OCI-LY3 (cell line): Measurements from ENCODE around the gene CAPN15.

Experiments used
- H2AFZ ChIP-seq: fragments of 200-600, 300-600 bp; shearing (Covaris generic); 2 replicates; pipeline ENCODE4 v1.6.0; 2014; ENCODE audit warnings: antibody characterized with exemption, low read depth, low read length
- H3K27ac ChIP-seq: fragments of 200-600, 300-600 bp; sonication (generic); 2 replicates; pipeline ENCODE4 v1.5.1; 2014; ENCODE audit warnings: mild to moderate bottlenecking, low read length, moderate library complexity, mixed read lengths
- H3K27me3 ChIP-seq: fragments of 200-600, 300-600 bp; sonication (generic); 2 replicates; pipeline ENCODE4 v1.6.1; 2014; ENCODE audit warnings: low read depth, low read length, mixed read lengths
- H3K36me3 ChIP-seq: fragments of 200-600, 300-600 bp; sonication (generic); replicated peaks from 2 replicates; pipeline ENCODE3; 2014; ENCODE audit warnings: low read depth, low read length, mixed read lengths
- H3K4me1 ChIP-seq: fragments of 300-600, 200-600 bp; sonication (generic); 2 replicates; pipeline ENCODE4 v1.6.1; 2014; ENCODE audit warnings: low read length, mixed read lengths
- H3K4me2 ChIP-seq: fragments of 200-600, 300-600 bp; sonication (generic); 2 replicates; pipeline ENCODE4 v1.6.1; 2014; ENCODE audit warnings: low read length, mixed read lengths
- H3K4me3 ChIP-seq: fragments of 300-600, 200-600 bp; sonication (generic); 2 replicates; pipeline ENCODE4 v1.5.1; 2014; ENCODE audit warnings: antibody characterized with exemption, mild to moderate bottlenecking, low read length, moderate library complexity
- H3K79me2 ChIP-seq: fragments of 300-600, 200-600 bp; shearing (Covaris generic); 2 replicates; pipeline ENCODE4 v1.6.1; 2014; ENCODE audit warnings: mild to moderate bottlenecking, low read length, mixed read lengths
- H3K9ac ChIP-seq: fragments of 300-600, 200-600 bp; shearing (Covaris generic); 2 replicates; pipeline ENCODE4 v1.6.0; 2014; ENCODE audit warnings: mild to moderate bottlenecking, low read length, moderate library complexity
- H3K9me3 ChIP-seq: fragments of 200-600, 300-600 bp; shearing (Covaris generic); 2 replicates; pipeline ENCODE4 v1.6.1; 2014; ENCODE audit warnings: low read length, mixed read lengths; ENCODE audit not compliant: insufficient read depth
- H4K20me1 ChIP-seq: fragments of 200-600, 300-600 bp; sonication (generic); 2 replicates; pipeline ENCODE4 v1.6.1; 2016; ENCODE audit warnings: low read length, mixed read lengths; ENCODE audit not compliant: insufficient read depth
- EZH2phosphoT487 ChIP-seq: fragments of 200-600 bp; shearing (Covaris generic); IDR thresholded peaks from 2 replicates; pipeline ENCODE4 v1.6.1; 2018; ENCODE audit warnings: antibody characterized with exemption, mixed run types, low read depth
- TF ChIP-seq, protein P1 (sequence below): fragments of 200-600, 300-600 bp; sonication (generic); IDR thresholded peaks from 2 replicates; pipeline ENCODE4 v1.5.1; 2014; ENCODE audit warnings: antibody characterized with exemption, low read length, low read depth

Gene CAPN15

GRCh38 chr16:508884-509736, 18.4 kb upstream of the CAPN15 start:
- no peak overlapping the region for H3K4me2 ChIP-seq
- H4K20me1 ChIP-seq, result no peaks in the 10 kb centered on the region
- no peak overlapping the region for H3K4me3 ChIP-seq
- no peak overlapping the region for H3K9ac ChIP-seq
- H3K27ac ChIP-seq, result no peak overlapping the region
- no peak overlapping the region for H2AFZ ChIP-seq
- H3K27me3 ChIP-seq, result no peaks in the 10 kb centered on the region
- no peaks in the 10 kb centered on the region for H3K79me2 ChIP-seq
- peaks cover 11% of the 10 kb centered on the region for H3K36me3 ChIP-seq
- TF ChIP-seq, protein P1, sequence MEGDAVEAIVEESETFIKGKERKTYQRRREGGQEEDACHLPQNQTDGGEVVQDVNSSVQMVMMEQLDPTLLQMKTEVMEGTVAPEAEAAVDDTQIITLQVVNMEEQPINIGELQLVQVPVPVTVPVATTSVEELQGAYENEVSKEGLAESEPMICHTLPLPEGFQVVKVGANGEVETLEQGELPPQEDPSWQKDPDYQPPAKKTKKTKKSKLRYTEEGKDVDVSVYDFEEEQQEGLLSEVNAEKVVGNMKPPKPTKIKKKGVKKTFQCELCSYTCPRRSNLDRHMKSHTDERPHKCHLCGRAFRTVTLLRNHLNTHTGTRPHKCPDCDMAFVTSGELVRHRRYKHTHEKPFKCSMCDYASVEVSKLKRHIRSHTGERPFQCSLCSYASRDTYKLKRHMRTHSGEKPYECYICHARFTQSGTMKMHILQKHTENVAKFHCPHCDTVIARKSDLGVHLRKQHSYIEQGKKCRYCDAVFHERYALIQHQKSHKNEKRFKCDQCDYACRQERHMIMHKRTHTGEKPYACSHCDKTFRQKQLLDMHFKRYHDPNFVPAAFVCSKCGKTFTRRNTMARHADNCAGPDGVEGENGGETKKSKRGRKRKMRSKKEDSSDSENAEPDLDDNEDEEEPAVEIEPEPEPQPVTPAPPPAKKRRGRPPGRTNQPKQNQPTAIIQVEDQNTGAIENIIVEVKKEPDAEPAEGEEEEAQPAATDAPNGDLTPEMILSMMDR, result no peak
- no peak for TF ChIP-seq EZH2phosphoT487
- H3K9me3 ChIP-seq, result no peaks in the 10 kb centered on the region
- H3K4me1 ChIP-seq, result peaks cover 10% of the 10 kb centered on the region

GRCh38 chr16:510066-510825, 17.3 kb upstream of the CAPN15 start:
- H3K36me3 ChIP-seq, result peaks cover 11% of the 10 kb centered on the region
- H3K4me2 ChIP-seq, result no peak overlapping the region
- H3K27ac ChIP-seq, result no peak overlapping the region
- H3K27me3 ChIP-seq, result no peaks in the 10 kb centered on the region
- H3K4me3 ChIP-seq, result no peak overlapping the region
- no peaks in the 10 kb centered on the region for H3K79me2 ChIP-seq
- TF ChIP-seq EZH2phosphoT487, result no peak
- TF ChIP-seq, protein P1, result no peak
- no peak overlapping the region for H3K9ac ChIP-seq
- no peaks in the 10 kb centered on the region for H4K20me1 ChIP-seq
- no peak overlapping the region for H2AFZ ChIP-seq
- no peaks in the 10 kb centered on the region for H3K9me3 ChIP-seq
- peaks cover 10% of the 10 kb centered on the region for H3K4me1 ChIP-seq

DNA sequence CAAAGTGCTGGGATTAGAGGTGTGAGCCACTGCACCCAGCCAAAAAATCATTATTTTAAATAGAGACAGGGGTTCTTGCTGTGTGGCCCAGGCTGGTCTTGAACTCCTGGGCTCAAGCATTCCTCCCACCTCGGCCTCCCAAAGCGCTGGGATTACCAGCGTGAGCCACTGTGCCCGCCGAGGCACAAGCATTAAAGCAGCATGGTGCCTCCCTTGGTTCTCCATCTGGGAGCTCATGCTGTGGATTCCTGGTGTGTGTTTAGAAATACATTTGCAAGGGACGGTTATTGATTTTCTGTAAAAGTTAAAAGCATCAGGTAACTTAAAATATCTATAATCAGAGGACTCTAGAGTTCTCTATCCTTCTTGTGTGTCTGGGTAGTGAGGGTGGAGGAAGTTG, 14.7 kb upstream of the CAPN15 start:
- no peaks in the 10 kb centered on the region for H4K20me1 ChIP-seq
- no peak overlapping the region for H3K9ac ChIP-seq
- H3K27me3 ChIP-seq, result no peaks in the 10 kb centered on the region
- H3K4me2 ChIP-seq, result no peak overlapping the region
- no peak overlapping the region for H3K27ac ChIP-seq
- TF ChIP-seq, protein P1, result no peak
- TF ChIP-seq EZH2phosphoT487, result no peak
- no peak overlapping the region for H2AFZ ChIP-seq
- H3K4me1 ChIP-seq, result peaks cover 5% of the 10 kb centered on the region
- H3K9me3 ChIP-seq, result no peaks in the 10 kb centered on the region
- no peaks in the 10 kb centered on the region for H3K36me3 ChIP-seq
- H3K79me2 ChIP-seq, result no peaks in the 10 kb centered on the region
- H3K4me3 ChIP-seq, result no peak overlapping the region

GRCh38 chr16:513950-514349, 13.6 kb upstream of the CAPN15 start:
- no peak for TF ChIP-seq EZH2phosphoT487
- TF ChIP-seq, protein P1, result no peak
- no peaks in the 10 kb centered on the region for H3K4me1 ChIP-seq
- H2AFZ ChIP-seq, result no peak overlapping the region
- no peak overlapping the region for H3K9ac ChIP-seq
- H3K36me3 ChIP-seq, result no peaks in the 10 kb centered on the region
- no peak overlapping the region for H3K4me3 ChIP-seq
- no peaks in the 10 kb centered on the region for H3K79me2 ChIP-seq
- H4K20me1 ChIP-seq, result no peaks in the 10 kb centered on the region
- no peaks in the 10 kb centered on the region for H3K9me3 ChIP-seq
- H3K4me2 ChIP-seq, result no peak overlapping the region
- H3K27ac ChIP-seq, result no peak overlapping the region
- no peaks in the 10 kb centered on the region for H3K27me3 ChIP-seq
